GM21786 (cell line): ENCODE data around the gene LRFN2.

ENCODE experiments used
- ATAC-seq: cut with Tn5 transposase; IDR thresholded peaks from one replicate; pipeline ENCODE4 v1.9.1; 2021; ENCODE audit not compliant: unreplicated experiment

The LRFN2 gene

GRCh38 chr6:40439026-40439800, 148.0 kb downstream of the LRFN2 start:
- no peak for ATAC-seq

- no peak for ATAC-seq
These were observed 148.8 kb downstream of the LRFN2 start for GRCh38 chr6:40438246-40438887.

- no peak for ATAC-seq
These were observed 149.5 kb downstream of the LRFN2 start for GRCh38 chr6:40437631-40438030.

GRCh38 chr6:40436685-40437604, 150.2 kb downstream of the LRFN2 start:
- no peak for ATAC-seq

- no peak for ATAC-seq
These were observed 154.2 kb downstream of the LRFN2 start for GRCh38 chr6:40432982-40433381.

GRCh38 chr6:40431706-40432105, 155.5 kb downstream of the LRFN2 start:
- no peak for ATAC-seq

- no peak for ATAC-seq
These were observed 160.0 kb downstream of the LRFN2 start for GRCh38 chr6:40427196-40427595.

GRCh38 chr6:40426346-40427066, 160.7 kb downstream of the LRFN2 start:
- ATAC-seq: no peak

GRCh38 chr6:40425192-40425919, 161.8 kb downstream of the LRFN2 start:
- no peak for ATAC-seq

GRCh38 chr6:40422046-40422445, 165.1 kb downstream of the LRFN2 start:
- no peak for ATAC-seq

- no peak for ATAC-seq
These were observed 167.0 kb downstream of the LRFN2 start for GRCh38 chr6:40419946-40420728.

GRCh38 chr6:40419377-40419776, 167.8 kb downstream of the LRFN2 start:
- no peak for ATAC-seq

GRCh38 chr6:40417031-40417430, 170.1 kb downstream of the LRFN2 start:
- no peak for ATAC-seq

GRCh38 chr6:40414617-40415016, 172.5 kb downstream of the LRFN2 start:
- no peak for ATAC-seq

- ATAC-seq: no peak
These were observed 173.9 kb downstream of the LRFN2 start for GRCh38 chr6:40413239-40413638.

- no peak for ATAC-seq
These were observed 175.3 kb downstream of the LRFN2 start for GRCh38 chr6:40411881-40412280.

GRCh38 chr6:40410821-40411220, 176.3 kb downstream of the LRFN2 start:
- ATAC-seq: no peak

GRCh38 chr6:40409716-40410397, 177.3 kb downstream of the LRFN2 start:
- no peak for ATAC-seq
